ENCODE results near the gene SEPTIN12.

SEPTIN12 gene

GRCh38 chr16:4750896-4751295 lies 37.2 kb downstream of the SEPTIN12 start:
- H3K4me3 ChIP-seq (ENCODE audit: low read depth, low read length) = no peak overlapping the region
- DNase-seq (ENCODE audit: low read depth, low spot score) = no peak
- in situ Hi-C loops (cut with HindIII; ENCODE audit: low sequenced_read_pairs) = no loop called here
- TF ChIP-seq, protein P1, sequence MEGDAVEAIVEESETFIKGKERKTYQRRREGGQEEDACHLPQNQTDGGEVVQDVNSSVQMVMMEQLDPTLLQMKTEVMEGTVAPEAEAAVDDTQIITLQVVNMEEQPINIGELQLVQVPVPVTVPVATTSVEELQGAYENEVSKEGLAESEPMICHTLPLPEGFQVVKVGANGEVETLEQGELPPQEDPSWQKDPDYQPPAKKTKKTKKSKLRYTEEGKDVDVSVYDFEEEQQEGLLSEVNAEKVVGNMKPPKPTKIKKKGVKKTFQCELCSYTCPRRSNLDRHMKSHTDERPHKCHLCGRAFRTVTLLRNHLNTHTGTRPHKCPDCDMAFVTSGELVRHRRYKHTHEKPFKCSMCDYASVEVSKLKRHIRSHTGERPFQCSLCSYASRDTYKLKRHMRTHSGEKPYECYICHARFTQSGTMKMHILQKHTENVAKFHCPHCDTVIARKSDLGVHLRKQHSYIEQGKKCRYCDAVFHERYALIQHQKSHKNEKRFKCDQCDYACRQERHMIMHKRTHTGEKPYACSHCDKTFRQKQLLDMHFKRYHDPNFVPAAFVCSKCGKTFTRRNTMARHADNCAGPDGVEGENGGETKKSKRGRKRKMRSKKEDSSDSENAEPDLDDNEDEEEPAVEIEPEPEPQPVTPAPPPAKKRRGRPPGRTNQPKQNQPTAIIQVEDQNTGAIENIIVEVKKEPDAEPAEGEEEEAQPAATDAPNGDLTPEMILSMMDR (IDR thresholded peaks at IDR 0.05; ENCODE audit: low read depth, low read length) = no peak

DNA sequence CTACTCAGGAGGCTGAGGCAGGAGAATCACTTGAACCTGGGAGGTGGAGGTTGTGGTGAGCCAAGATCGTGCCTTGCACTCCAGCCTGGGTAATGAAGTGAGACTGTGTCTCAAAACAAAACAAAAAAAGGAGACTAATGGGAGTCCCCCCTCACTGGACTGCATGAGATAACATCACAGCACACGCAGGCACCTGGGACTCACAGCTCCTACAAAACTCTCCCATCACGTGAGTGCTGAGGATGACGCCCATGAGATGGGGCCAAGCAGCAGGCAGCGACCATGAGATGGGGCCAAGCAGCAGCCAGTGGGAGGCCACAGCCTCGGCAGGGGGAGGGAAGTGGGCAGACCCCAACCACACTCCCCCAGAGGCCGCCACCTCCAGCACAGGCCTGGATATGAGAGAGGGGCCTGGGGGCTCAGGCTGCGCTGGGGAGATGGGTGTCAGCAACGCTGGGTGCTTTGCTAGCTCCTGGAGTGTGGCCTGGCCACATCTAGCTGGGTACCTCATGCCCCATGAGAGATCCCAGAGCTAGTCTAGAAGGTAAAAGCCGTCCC lies 38.4 kb downstream of the SEPTIN12 start:
- TF ChIP-seq, protein P1 (IDR thresholded peaks at IDR 0.05; ENCODE audit: low read depth, low read length) = no peak
- DNase-seq (ENCODE audit: low read depth, low spot score) = no peak
- in situ Hi-C loops (cut with HindIII; ENCODE audit: low sequenced_read_pairs) = no loop called here
- H3K4me3 ChIP-seq (ENCODE audit: low read depth, low read length) = no peak overlapping the region

DNA sequence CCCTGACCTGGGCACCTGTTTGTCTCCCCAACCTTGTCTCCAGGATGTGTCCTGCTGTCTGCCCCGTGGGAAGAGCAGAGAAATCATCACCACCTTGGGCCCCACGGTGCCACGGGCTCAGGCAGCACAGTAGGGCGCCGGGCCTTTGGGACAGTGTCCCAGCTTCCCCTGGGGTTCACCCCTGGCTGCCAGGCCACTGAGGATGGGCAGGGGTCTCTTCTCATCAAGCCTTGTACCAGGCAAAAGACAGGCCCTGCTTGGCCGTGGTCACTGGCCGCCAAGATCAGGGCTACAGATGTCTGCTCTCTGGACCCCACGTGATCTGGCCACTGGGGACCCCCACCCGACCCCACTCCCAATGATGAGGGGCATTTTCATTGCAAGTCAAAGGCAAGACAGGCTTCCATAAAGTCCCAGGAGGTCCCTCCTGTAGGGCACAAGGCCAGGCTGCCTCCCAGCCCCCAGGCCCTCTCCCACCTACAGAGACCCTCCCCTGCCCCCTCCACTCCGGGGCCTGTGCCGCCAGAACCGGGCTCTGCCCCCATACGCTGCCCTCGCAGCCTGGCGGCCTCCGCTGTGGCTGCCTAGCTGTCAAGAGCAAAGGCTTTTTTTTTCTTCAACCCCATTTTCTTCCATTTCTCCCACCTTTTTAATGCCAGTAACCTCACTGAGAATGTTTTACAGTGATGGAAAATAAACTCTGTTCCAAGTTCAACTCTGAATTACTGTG lies 39.3 kb downstream of the SEPTIN12 start:
- in situ Hi-C loops (cut with HindIII; ENCODE audit: low sequenced_read_pairs) = no loop called here
- TF ChIP-seq, protein P1 (IDR thresholded peaks at IDR 0.05; ENCODE audit: low read depth, low read length) = no peak
- DNase-seq (ENCODE audit: low read depth, low spot score) = no peak
- H3K4me3 ChIP-seq (ENCODE audit: low read depth, low read length) = no peak overlapping the region

DNA sequence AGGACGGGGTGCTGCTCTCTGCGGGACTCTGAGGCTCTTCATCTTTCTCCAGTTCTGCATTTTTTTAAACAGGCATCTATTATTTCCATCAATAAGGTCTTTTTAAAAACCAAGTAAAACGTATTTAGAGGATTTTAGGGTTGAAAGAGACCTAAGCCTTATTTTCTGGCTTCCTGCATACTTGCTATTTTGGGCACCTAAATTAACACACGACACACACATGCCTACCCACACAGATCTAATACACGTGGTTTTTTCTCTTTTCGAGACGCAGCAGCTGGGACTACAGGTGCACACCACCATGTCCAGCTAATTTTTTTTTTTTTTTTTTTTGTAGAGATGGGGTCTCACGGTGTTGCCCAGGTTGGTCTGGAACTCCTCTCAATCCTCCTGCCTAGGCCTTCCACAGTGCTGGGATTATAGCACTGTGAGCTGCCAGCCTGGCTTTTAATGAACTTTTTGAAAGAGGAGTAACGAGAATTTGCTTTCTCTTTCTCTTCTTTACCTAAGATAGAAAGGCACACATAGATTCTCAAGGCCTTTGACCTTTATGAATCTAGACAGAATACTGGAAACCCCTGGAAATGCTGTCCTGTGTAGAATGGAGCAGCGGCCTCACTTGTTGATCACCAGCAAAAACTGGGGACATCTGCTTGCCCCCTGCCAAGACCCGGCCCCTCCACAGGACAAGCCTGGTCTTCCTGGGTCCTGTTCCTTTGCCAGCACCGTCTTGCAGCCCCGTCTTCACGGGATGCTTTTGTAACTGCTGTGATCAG lies 40.1 kb downstream of the SEPTIN12 start:
- H3K4me3 ChIP-seq (ENCODE audit: low read depth, low read length) = no peak overlapping the region
- in situ Hi-C loops (cut with HindIII; ENCODE audit: low sequenced_read_pairs) = no loop called here
- TF ChIP-seq, protein P1 (IDR thresholded peaks at IDR 0.05; ENCODE audit: low read depth, low read length) = no peak
- DNase-seq (ENCODE audit: low read depth, low spot score) = no peak

DNA sequence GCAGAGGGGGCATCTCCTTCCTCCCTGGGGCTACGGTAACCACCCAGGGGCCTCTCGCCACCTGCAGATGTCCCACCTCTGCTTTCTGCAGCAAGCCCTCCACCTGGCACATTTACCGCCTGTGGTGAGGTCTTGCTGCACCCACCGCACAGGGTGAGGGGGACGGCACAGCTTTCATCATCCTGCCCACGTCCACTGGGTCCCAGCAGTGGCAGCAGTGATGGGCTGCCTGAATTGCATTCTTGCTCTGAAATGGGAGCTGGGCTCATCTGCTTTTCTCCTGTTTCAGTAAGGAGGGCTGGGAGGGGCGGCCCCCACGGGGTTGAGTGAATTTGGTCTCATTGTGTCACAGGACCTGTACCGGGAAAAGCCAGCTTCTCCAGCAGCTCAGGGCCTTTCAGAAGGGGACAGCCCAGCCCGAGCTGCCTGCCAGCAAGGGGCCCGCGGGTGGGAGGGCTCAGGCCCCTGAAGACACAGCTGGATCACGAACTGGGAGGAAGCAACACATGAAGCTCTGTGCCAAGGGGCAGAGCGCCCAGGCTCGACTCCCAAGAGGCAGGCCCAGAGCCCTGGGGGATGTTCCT lies 41.1 kb downstream of the SEPTIN12 start:
- TF ChIP-seq, protein P1 (IDR thresholded peaks at IDR 0.05; ENCODE audit: low read depth, low read length) = no peak
- DNase-seq (ENCODE audit: low read depth, low spot score) = no peak
- in situ Hi-C loops (cut with HindIII; ENCODE audit: low sequenced_read_pairs) = no loop called here
- H3K4me3 ChIP-seq (ENCODE audit: low read depth, low read length) = no peak overlapping the region

- DNase-seq (ENCODE audit: low read depth, low spot score) = no peak
- in situ Hi-C loops (cut with HindIII; ENCODE audit: low sequenced_read_pairs) = no loop called here
- TF ChIP-seq, protein P1 (IDR thresholded peaks at IDR 0.05; ENCODE audit: low read depth, low read length) = no peak
- H3K4me3 ChIP-seq (ENCODE audit: low read depth, low read length) = no peak overlapping the region
Measured at GRCh38 chr16:4746215-4746614, 41.9 kb downstream of the SEPTIN12 start.

All from astrocyte of the spinal cord (primary cell).